Ishikawa (cell line): ENCODE measurements around the gene HOXB5.
A peak's percentile ranks its signal among the peaks of the same experiment; 100 is the strongest.

Experiments
- CEBPB ChIP-seq: IDR thresholded peaks from 2 replicates; pipeline ENCODE4 v1.6.1; 2012
- CREB1 ChIP-seq: IDR thresholded peaks from 2 replicates; pipeline ENCODE4 v1.6.1; 2012; ENCODE audit warnings: low read depth
- EGR1 ChIP-seq: IDR thresholded peaks from 2 replicates; pipeline ENCODE4 v1.6.1; 2012
- EP300 ChIP-seq: IDR thresholded peaks from 2 replicates; pipeline ENCODE4 v1.6.1; 2012; ENCODE audit warnings: borderline replicate concordance
- FOXM1 ChIP-seq: IDR thresholded peaks from 2 replicates; pipeline ENCODE4 v1.6.1; 2012; ENCODE audit warnings: low read depth, borderline replicate concordance
- MAX ChIP-seq: IDR thresholded peaks from 2 replicates; pipeline ENCODE4 v1.6.1; 2012
- NFIC ChIP-seq: IDR thresholded peaks from 2 replicates; pipeline ENCODE4 v1.6.1; 2012
- RAD21 ChIP-seq: IDR thresholded peaks from 2 replicates; pipeline ENCODE4 v1.6.1; 2012; ENCODE audit warnings: low read depth
- REST ChIP-seq: IDR thresholded peaks from 2 replicates; pipeline ENCODE4 v1.6.1; 2012; ENCODE audit warnings: low read depth, mild to moderate bottlenecking
- TAF1 ChIP-seq: IDR thresholded peaks from 2 replicates; pipeline ENCODE4 v1.6.1; 2012; ENCODE audit warnings: low read depth, mild to moderate bottlenecking
- TCF12 ChIP-seq: IDR thresholded peaks from 2 replicates; pipeline ENCODE4 v1.6.1; 2012; ENCODE audit warnings: low read depth
- TEAD4 ChIP-seq: IDR thresholded peaks from 2 replicates; pipeline ENCODE4 v1.6.1; 2012
- YY1 ChIP-seq: IDR thresholded peaks from 2 replicates; pipeline ENCODE4 v1.6.1; 2012; ENCODE audit warnings: low read depth
- ZBTB7A ChIP-seq: IDR thresholded peaks from 2 replicates; pipeline ENCODE4 v1.6.1; 2012; ENCODE audit warnings: low read depth
- TF ChIP-seq, protein P1 (sequence below): IDR thresholded peaks from 2 replicates; pipeline ENCODE4 v1.6.1; 2012

The HOXB5 gene

GRCh38 chr17:48575673-48576478, 17.7 kb downstream of the HOXB5 start:
- TF ChIP-seq EGR1 (no peak), EP300 (no peak), CREB1 (no peak), CEBPB (no peak), REST (no peak), ZBTB7A (no peak), NFIC (no peak), TAF1 (no peak), FOXM1 (no peak), RAD21 (no peak)

- TF ChIP-seq RAD21 (no peak), EP300 (peak; percentile 66; the same call in 1 of the 2 replicates), TCF12 (peak; percentile 52), FOXM1 (peak; percentile 46)
Observed at GRCh38 chr17:48575066-48575582, 18.5 kb downstream of the HOXB5 start.

- TF ChIP-seq TAF1 (no peak), ZBTB7A (no peak), EP300 (no peak), NFIC (no peak), CREB1 (no peak), CEBPB (no peak), EGR1 (no peak), TCF12 (no peak), MAX (no peak), REST (no peak), RAD21 (no peak), YY1 (no peak), FOXM1 (no peak), TEAD4 (no peak)
- TF ChIP-seq, protein P1, sequence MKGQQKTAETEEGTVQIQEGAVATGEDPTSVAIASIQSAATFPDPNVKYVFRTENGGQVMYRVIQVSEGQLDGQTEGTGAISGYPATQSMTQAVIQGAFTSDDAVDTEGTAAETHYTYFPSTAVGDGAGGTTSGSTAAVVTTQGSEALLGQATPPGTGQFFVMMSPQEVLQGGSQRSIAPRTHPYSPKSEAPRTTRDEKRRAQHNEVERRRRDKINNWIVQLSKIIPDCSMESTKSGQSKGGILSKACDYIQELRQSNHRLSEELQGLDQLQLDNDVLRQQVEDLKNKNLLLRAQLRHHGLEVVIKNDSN: no peak
Observed at GRCh38 chr17:48574505-48575065, 19.0 kb downstream of the HOXB5 start.

DNA sequence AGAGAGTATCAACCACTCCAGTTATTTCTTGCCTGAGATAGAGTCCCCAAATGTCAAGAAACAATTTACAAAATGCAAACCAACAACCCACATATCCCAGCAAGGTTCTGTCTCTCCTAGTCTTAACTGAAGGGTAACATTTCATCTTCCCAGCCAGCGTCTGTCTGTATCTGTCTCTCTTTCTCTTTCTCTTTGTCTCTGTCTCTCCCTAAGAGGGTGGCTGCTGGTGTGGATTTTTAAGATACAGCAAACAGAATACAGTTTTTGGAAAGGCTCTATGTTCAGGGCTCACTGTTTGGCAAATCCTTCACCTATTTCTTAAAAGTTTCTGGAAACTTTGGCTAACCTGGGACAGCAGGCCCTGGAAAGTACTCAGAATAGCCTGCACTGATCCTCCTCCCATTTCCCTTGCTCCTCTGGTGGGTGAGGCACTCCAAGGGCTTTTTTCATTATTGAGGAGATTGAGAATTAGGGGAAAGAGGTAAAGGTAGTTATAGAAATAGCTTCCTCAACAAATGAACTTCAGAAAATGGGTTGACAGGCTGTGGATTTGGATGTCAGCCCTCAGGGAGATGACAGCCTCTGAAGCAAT, 21.7 kb downstream of the HOXB5 start:
- TF ChIP-seq CREB1 (no peak), CEBPB (no peak), REST (no peak)
